GM21526 (cell line): ENCODE measurements around the gene PCTP.

Experiments used
- ATAC-seq: cut with Tn5 transposase; IDR thresholded peaks from one replicate; pipeline ENCODE4 v1.9.1; 2021; ENCODE audit warnings: moderate library complexity; ENCODE audit not compliant: unreplicated experiment, low FRiP score

PCTP gene

DNA sequence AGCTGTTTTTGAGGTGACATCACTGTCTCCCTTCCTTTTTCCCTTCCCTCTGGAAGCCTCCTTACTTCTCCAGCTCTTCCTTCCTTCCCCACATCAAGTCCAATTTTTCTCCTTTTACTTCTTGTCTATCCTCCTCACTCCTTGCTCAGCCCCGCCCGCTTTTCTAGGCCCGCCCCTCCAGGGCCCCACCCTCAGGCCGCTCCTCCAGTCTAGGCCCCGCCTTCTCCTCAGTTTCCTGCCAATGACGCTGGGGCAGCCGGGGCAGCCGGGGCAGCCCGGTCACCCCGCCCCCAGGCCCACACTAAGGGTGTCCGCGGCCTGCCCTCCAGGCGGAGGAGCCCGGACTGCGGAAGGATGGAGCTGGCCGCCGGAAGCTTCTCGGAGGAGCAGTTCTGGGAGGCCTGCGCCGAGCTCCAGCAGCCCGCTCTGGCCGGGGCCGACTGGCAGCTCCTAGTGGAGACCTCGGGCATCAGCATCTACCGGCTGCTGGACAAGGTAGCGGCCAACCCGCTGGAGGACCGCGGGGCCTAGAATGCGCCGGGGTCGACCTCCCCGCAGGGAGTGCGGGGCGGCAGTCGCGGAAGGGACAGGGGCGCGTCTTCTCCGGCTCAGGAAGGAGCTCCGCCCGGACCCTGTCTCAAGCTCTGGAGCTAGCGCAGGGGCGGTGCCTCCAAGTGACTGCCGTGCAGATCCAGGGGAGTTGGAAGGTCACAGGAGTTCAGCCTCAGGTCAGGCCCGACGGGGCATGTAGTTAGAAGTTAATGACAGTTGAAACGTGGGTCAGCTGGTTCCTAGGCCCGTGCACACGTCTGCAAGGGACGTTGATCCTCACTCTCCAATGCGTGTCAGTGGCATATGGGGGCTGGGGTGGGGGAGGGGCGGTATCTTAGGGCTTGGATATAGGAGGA is at the start of gene PCTP:
TSS of gene PCTP (plus strand) at position 302 of the 908 bp plus-strand sequence. CDS start at position 355, 53 bp downstream.
- ATAC-seq, result peak; percentile 99

GRCh38 chr17:55702150-55702549 is 48.7 kb upstream of the PCTP start:
- no peak for ATAC-seq

DNA sequence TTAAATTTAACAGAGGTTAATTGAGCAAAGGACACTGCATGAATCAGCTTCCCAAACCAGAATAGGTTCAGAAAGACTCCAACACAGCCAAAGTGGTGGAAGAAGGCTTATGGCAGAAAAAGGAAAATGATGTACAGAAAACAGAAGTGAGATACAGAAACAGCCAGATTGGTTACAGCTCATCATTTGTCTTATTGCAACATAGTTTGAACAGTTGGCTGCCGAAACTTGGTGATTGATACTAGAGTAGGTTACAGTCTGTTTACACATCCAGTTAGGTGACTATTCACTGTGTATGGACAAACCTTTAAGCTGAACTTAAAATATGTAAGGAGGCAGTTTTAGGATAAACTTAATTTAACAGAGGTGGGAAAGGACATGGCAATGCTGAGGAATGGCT is 46.5 kb upstream of the PCTP start:
- no peak for ATAC-seq

- no peak for ATAC-seq
Measured at GRCh38 chr17:55705847-55706246, 45.0 kb upstream of the PCTP start.

DNA sequence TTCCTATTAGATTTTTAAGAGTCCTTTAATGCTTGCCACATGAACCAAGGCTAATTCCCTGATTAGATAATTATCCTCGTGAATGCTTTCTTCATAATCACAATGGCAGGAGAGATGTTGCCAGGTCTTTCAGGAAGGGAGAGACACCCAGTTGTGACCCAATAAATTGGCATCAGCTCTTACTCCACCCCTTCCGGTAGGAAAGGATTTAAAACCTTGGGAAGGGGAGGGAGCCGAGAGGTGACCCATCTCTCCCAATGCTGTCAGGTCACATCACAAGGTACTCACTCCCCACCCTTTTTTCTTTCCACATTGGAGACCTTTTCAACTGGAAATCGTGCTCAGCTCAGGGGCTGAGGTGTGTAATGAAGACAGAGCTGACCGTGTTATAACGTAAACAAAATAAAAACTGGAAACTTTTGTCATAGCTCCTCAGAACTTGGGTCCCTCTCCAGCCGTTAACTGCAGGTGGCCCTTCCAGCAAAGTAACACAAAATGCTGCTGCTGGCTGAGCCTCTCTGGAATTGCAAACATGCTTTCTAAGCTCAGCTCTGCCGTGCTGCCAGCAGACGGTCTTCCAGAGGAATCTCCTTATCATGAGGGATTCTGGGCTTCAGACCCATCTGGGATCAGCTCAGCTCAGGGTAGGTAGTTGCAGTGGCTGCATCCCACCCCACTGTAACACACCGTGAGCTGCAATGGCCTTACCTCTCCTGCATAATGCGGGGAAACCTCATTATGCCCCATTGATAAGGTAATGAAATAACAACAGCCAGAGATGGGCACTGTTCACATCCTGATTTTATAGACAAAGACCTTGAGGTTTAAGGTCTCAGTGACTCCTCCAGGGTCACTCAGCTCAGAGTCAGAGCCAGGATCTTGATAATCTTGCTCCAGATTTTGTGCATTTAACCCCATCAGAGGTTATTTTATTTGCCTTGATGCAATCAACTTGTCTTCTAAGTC is 43.8 kb upstream of the PCTP start:
- ATAC-seq, result no peak

GRCh38 chr17:55708175-55708974 is 42.5 kb upstream of the PCTP start:
- ATAC-seq, result no peak

DNA sequence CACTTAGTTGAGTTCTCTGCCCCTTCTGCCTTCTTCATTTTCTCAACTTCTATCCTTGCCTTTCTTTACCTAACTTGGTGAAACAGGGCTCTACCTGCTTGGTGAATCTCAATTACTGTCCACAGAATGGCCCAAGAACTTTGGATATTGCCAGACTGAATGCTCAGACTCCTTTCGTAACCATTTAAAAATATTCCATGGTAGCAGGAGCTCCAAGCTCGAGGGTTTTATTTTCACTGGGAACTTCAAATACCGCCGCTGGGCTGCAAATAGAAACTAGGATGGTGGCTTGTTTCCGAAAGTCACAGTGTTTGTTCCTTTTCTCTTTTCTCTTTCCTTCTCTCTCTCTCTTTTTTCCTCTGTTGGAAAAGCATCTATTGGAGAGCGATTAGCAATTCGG is 41.4 kb upstream of the PCTP start:
- ATAC-seq, result no peak

DNA sequence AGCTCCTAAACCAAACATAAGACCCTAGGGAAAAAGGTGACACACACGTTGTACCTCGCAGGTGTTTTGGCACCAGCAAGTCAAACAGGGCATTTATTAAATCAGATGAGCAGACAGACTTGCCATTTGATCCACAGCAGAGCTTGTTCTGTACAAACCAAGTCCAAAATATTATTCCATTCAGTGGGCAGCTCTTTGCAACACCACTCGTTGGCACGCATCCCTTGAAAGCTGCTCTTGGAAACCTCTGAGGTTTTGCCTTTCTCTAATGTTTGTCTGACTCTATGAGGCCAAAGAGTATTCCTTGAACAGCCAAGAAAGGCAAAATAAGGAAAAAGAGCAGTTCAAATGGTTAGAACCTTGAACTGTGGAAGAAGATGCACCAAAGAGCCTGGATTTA is 40.9 kb upstream of the PCTP start:
- ATAC-seq, result no peak

GRCh38 chr17:55710410-55710809 is 40.4 kb upstream of the PCTP start:
- ATAC-seq, result no peak

DNA sequence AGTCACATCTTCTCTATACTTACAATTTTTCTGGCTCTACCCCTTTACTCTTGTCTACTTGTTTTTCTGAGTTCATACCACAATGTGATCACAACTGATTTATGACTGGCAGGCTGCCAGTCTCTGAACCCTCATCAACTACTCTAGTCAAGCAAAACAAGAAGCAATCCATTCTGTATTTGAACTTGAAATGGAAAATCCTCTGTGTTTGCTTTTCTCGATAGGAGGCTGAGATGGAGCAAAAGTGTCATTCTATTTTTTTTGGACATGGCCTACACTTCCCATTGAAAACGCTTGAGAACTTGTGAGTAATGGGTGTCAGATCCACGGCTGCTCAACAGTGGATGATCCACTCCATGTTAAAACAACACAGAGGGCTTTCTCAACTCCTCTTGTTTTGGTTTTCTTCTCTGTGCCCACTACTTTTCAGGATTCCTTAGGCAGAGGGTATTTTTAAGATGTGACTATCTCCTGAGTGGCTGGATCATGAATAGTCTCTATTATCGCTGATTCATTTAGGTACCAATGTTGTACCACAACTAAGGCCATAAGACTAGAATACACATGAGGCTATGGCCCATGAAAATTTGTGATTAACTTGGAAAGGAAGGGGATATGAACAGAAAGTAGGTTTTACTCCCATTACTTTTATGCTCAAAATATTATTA is 39.9 kb upstream of the PCTP start:
- ATAC-seq, result no peak

DNA sequence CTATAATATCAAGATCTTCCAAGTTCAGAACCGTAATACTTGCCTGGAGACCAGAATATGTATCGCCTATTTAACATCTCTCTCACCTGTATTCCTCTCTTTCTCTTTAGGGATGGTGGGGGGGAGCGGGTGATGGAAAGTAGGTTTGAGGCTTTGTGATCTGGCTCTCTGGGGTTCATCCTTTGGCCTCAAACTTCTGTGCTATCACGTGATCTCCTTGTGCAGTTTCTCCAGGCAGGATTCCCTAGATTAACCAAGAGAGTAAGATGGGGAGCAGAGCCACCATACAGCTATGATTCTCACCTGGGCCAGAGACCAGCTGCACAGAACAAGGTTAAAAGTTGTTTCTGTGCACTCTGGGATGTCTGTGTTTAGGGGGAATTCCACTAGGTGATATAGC is 33.4 kb upstream of the PCTP start:
- no peak for ATAC-seq

- ATAC-seq, result peak; percentile 72
Measured at GRCh38 chr17:55717898-55718735, 32.7 kb upstream of the PCTP start.

GRCh38 chr17:55720919-55721836 is 29.7 kb upstream of the PCTP start:
- ATAC-seq, result no peak

GRCh38 chr17:55722016-55722736 is 28.7 kb upstream of the PCTP start:
- no peak for ATAC-seq

GRCh38 chr17:55722742-55723487 is 27.9 kb upstream of the PCTP start, which contains the start of gene TMEM100:
Gene TMEM100, minus strand, starts transcription at chr17:55722864. Its CDS starts 1,794 bp downstream, at chr17:55721070.
- ATAC-seq, result no peak

- no peak for ATAC-seq
Measured at GRCh38 chr17:55723488-55723848, 27.4 kb upstream of the PCTP start.

DNA sequence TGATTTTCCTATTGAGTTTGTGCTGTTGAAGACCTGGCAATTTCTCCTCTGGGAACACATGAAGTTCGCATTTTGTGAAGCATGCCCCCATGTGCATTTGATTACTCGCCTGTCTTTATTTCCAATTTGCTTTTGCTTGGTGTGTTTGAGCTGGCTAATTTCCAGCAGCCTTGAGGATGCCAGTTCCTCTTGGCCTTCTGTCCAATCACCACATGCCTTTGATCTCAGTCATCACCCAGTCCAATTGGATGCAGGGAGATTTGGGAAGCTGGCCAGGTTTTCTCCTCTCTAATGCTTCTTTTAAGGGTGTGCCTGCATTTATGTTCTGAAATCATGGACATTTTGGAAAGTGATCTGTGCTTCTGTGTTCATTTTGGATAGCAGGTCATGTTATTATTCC is 24.4 kb upstream of the PCTP start:
- no peak for ATAC-seq
